ENCODE results near the gene EPHA4.

GRCh38 chr2:221426929-221427328, 145.2 kb downstream of the EPHA4 start:
- TF ChIP-seq CTCF (IDR thresholded peaks at IDR 0.05) (no peak), POLR2A (IDR thresholded peaks at IDR 0.05) (no peak), EP300 (IDR thresholded peaks at IDR 0.05) (no peak)
